GM19240 (cell line): ENCODE data around the gene KMT2A.
"Not testable (repeated sequence)": the region's sequence is repeated elsewhere in the genome, so short reads cannot be mapped to it uniquely, and the experiment has no call there.

Experiments
- DNase-seq: peaks from one replicate; pipeline ENCODE4 v3.0.0; 2011; ENCODE audit warnings: low spot score; ENCODE audit not compliant: insufficient read length

Gene KMT2A

GRCh38 chr11:118532852-118533768, 96.8 kb downstream of the KMT2A start:
- DNase-seq = no peak

GRCh38 chr11:118533769-118534729, 97.8 kb downstream of the KMT2A start:
- no peak for DNase-seq

- no peak for DNase-seq
Observed at GRCh38 chr11:118535261-118535660, 99.0 kb downstream of the KMT2A start.

- no peak for DNase-seq
Observed at GRCh38 chr11:118536726-118537125, 100.4 kb downstream of the KMT2A start.

GRCh38 chr11:118537409-118537980, 101.2 kb downstream of the KMT2A start:
- no peak for DNase-seq

GRCh38 chr11:118544010-118544646, 107.8 kb downstream of the KMT2A start:
- no peak for DNase-seq

- DNase-seq = no peak
Observed at GRCh38 chr11:118544647-118545010, 108.3 kb downstream of the KMT2A start.

- DNase-seq = no peak
Observed at GRCh38 chr11:118545533-118545932, 109.2 kb downstream of the KMT2A start.

- DNase-seq = no peak
Observed at GRCh38 chr11:118547132-118547531, 110.8 kb downstream of the KMT2A start.

- DNase-seq = no peak
Observed at GRCh38 chr11:118552341-118552740, 116.0 kb downstream of the KMT2A start.

- DNase-seq = no peak
Observed at GRCh38 chr11:118560806-118561205, 124.5 kb downstream of the KMT2A start.

GRCh38 chr11:118565051-118565450, 128.8 kb downstream of the KMT2A start:
- DNase-seq = no peak

- no peak for DNase-seq
Observed at GRCh38 chr11:118569670-118570069, 133.4 kb downstream of the KMT2A start.

GRCh38 chr11:118570787-118571186, 134.5 kb downstream of the KMT2A start:
- no peak for DNase-seq

GRCh38 chr11:118571701-118572060, 135.4 kb downstream of the KMT2A start:
- not testable (repeated sequence) for DNase-seq

GRCh38 chr11:118572061-118572980, 136.0 kb downstream of the KMT2A start, which contains the start of gene ARCN1:
ARCN1 (plus strand) TSS chr11:118572409; CDS start chr11:118572548, 139 bp downstream.
- peak; percentile 76 for DNase-seq

- no peak for DNase-seq
Observed at GRCh38 chr11:118572981-118573550, 136.8 kb downstream of the KMT2A start.

- no peak for DNase-seq
Observed at GRCh38 chr11:118574636-118575035, 138.3 kb downstream of the KMT2A start.
